Stimulated activated naive CD8-positive, alpha-beta T cell treated with anti-CD3 and anti-CD28 coated beads, Interleukin-15, Interleukin-2, amounts not matched to agents 100 ng/mL and 50 ng/mL, for 24 hours (primary cell): ENCODE data around the gene ELP1.
"Not testable (repeated sequence)": the region's sequence is repeated elsewhere in the genome, so short reads cannot be mapped to it uniquely, and the experiment has no call there.

Experiments
- H3K27ac Mint-ChIP-seq: one replicate; pipeline ENCODE4 v1.8.0; 2021; ENCODE audit warnings: mild to moderate bottlenecking, mixed read lengths
- H3K27me3 Mint-ChIP-seq: one replicate; pipeline ENCODE4 v1.8.0; 2021; ENCODE audit warnings: mixed read lengths
- H3K36me3 Mint-ChIP-seq: one replicate; pipeline ENCODE4 v1.8.0; 2021; ENCODE audit warnings: low read depth, mixed read lengths
- H3K4me1 Mint-ChIP-seq: one replicate; pipeline ENCODE4 v1.8.0; 2021; ENCODE audit warnings: low read depth, mixed read lengths
- H3K4me3 Mint-ChIP-seq: one replicate; pipeline ENCODE4 v1.8.0; 2021; ENCODE audit warnings: mild to moderate bottlenecking, mixed read lengths
- H3K9me3 Mint-ChIP-seq: one replicate; pipeline ENCODE4 v1.8.0; 2021; ENCODE audit warnings: mixed read lengths

The ELP1 gene

DNA sequence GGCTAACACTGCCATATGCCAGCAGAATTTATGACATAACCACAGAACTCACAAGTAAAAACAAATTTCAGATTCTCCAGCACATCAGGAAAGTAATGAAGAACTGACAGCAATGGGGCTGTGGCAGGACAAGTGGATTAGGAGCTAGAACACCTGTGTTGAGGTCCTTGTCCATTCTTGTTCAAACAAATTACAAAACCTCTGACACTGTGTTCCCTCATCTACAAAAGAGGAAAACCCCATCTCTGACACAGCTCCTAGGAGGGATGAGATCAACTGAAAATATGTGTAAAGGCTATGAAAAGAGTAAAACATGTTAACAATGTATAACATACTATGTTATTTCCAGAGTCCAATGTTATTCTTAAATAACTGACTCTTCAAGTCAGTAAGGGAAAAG lies 23.5 kb downstream of the ELP1 start:
- peaks cover 9% of the 10 kb centered on the region for H3K4me1 Mint-ChIP-seq
- H3K27ac Mint-ChIP-seq = no peak overlapping the region
- no peak overlapping the region for H3K4me3 Mint-ChIP-seq
- H3K9me3 Mint-ChIP-seq = no peaks in the 10 kb centered on the region
- peaks cover 66% of the 10 kb centered on the region for H3K36me3 Mint-ChIP-seq
- no peaks in the 10 kb centered on the region for H3K27me3 Mint-ChIP-seq

DNA sequence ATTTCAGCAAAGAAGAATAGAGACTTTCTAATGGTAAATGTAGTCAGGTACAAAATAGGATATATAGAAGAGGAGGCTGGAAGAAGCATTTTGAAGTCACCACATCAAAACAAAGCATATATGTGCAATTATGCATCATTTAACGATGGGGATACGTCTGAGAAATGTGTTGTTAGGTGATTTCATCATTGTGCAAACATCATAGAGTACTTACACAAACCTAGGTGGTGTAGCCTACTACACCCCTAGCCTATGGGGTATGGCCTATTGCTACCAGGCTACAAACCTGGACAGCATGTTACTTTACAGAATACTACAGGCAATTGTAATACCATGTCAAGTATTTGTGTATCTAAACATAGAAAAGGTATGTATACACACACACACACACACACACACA lies 28.4 kb downstream of the ELP1 start:
- Mint-ChIP-seq H3K4me3 (no peak overlapping the region), H3K4me1 (no peaks in the 10 kb centered on the region), H3K36me3 (peaks cover 78% of the 10 kb centered on the region), H3K9me3 (no peaks in the 10 kb centered on the region), H3K27me3 (no peaks in the 10 kb centered on the region), H3K27ac (no peak overlapping the region)

DNA sequence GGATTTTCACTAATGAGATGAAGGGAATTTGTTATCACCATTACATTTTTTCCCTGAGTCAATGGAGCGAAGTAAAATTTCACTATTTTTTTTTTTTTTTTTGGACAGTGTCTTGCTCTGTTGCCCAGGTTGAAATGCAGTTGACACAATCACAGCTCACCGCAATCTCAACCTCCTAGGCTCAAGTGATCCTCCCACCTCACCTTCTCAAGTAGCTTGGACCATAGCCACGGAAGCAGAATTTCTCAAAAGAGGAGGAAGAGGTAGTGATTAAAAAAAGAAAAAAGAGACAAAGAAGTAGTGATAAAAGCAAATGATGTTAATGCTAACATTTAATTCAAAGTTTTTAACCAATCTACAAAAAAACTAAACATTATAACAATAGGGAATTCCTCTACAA lies 29.8 kb downstream of the ELP1 start:
- Mint-ChIP-seq H3K27me3 (no peaks in the 10 kb centered on the region), H3K27ac (no peak overlapping the region), H3K4me3 (no peak overlapping the region), H3K9me3 (no peaks in the 10 kb centered on the region), H3K4me1 (no peaks in the 10 kb centered on the region), H3K36me3 (peaks cover 82% of the 10 kb centered on the region)

DNA sequence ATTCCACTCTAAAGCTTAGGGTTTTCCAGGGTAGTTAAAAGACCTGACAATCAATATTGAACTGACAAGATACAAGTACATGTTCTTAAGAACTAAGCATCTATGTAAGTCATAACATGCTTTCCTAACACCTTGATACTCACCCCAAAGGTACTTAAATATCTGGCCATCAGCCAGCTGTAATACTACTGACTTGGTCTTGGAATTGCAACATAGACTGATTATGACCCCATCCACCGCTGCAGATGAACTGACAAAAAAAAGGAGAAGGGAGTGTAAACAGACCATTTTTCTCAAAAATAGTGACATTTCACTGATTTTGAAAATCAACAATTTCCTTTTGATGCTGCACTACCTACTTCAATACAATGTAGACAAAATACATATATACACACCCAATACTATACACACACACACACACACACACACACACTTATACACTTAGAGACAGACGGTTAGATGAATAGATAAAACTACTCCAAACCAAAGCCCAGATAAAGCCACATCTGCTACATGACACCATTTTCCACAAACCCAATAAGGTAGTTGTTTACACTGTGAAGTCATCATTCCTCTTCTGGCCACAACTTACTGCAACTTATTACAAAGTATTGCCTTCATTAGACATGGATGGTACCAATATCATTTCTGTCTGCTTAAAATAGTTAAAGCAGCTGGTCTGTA lies 30.4 kb downstream of the ELP1 start:
- Mint-ChIP-seq H3K4me1 (no peaks in the 10 kb centered on the region), H3K27ac (no peak overlapping the region), H3K9me3 (no peaks in the 10 kb centered on the region), H3K27me3 (no peaks in the 10 kb centered on the region), H3K4me3 (no peak overlapping the region), H3K36me3 (peaks cover 80% of the 10 kb centered on the region)

DNA sequence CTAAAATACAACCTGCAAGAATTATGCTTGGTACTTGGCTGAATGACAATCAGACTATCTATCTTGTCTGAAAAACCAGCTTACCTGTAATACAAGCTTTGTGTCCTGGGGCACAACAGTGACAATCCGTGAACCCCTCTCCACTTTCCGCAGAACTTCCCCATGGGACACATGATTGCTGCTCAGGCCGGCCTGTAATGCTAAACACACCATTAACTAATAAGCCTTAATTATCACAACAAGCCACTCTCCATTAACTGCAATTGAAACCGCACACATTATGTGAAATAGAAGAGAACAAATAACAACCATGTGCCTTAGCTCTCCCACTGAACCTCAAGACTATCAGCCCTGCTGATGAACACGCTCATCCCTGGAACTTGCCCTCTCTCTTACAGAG lies 33.7 kb downstream of the ELP1 start:
- Mint-ChIP-seq H3K4me3 (no peak overlapping the region), H3K27me3 (no peaks in the 10 kb centered on the region), H3K9me3 (no peaks in the 10 kb centered on the region), H3K4me1 (no peaks in the 10 kb centered on the region), H3K36me3 (peaks cover 86% of the 10 kb centered on the region), H3K27ac (no peak overlapping the region)

DNA sequence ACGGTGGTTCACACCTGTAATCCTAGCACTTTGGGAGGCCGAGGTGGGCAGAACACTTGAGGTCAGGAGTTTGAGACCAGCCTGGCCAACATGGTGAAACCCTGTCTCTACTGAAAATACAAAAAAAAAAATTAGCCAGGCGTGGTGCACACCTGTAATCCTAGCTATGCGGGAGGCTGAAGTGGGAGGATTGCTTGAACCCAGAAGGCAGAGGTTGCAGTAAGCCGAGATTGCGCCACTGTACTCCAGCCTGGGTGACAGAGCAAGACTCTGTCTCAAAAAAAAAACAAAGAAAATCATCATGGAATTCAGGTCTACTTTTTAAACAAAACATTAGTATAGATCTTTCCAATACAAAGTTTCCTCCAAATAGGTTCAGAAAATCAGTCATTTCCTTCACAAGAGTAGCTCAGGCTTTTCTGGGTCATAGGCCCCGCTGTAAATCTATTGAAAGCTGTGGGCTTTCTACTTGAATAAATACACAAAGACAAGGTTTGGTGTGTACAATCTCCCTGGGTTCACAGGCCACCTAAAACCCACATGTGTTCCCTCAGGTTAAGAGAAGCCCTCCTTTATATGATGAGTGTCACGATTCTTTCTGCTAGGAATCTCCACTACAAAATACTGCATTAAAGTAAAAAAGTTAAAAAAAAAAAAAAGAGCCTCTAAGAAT lies 34.8 kb downstream of the ELP1 start:
- not testable (repeated sequence) for H3K27ac Mint-ChIP-seq, H3K9me3 Mint-ChIP-seq, H3K4me3 Mint-ChIP-seq, H3K4me1 Mint-ChIP-seq, H3K27me3 Mint-ChIP-seq
- peaks cover 89% of the 10 kb centered on the region for H3K36me3 Mint-ChIP-seq

DNA sequence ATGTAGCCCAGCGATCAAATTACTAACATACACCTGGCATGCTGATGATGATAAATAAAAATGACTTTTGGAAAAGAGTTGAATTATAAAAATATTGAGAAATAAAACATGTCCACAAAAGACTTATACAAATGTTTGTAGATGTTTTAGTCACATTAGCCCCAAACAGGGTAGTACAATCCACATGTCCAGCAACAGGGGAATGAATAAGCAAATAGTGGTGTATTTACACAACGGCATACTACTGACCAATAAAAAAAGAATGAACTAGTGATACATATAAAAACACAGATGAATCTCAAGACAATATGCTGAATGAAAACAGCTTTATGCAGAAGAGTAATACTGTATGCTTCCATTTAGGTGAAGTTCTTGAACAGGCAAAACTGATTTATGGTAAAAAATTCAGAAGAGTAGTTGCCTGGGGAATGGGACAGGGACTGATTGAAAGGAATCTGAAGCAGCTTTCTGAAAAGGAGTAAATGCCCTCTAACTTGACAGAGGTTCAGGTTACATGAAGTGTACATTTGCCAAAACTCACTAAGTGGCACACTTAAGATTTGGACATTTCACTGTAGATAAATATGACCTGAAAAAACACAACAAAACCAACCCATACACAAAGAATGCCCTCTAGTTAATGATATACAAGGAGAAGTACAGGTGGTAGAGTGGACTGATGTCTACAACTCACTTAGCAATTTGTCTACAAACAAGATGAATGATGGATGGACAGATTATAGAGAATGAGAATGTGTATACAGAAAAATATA lies 36.4 kb downstream of the ELP1 start:
- H3K4me1 Mint-ChIP-seq = no peaks in the 10 kb centered on the region
- H3K27ac Mint-ChIP-seq = no peak overlapping the region
- no peaks in the 10 kb centered on the region for H3K27me3 Mint-ChIP-seq
- H3K4me3 Mint-ChIP-seq = no peak overlapping the region
- no peaks in the 10 kb centered on the region for H3K9me3 Mint-ChIP-seq
- peaks cover 87% of the 10 kb centered on the region for H3K36me3 Mint-ChIP-seq

DNA sequence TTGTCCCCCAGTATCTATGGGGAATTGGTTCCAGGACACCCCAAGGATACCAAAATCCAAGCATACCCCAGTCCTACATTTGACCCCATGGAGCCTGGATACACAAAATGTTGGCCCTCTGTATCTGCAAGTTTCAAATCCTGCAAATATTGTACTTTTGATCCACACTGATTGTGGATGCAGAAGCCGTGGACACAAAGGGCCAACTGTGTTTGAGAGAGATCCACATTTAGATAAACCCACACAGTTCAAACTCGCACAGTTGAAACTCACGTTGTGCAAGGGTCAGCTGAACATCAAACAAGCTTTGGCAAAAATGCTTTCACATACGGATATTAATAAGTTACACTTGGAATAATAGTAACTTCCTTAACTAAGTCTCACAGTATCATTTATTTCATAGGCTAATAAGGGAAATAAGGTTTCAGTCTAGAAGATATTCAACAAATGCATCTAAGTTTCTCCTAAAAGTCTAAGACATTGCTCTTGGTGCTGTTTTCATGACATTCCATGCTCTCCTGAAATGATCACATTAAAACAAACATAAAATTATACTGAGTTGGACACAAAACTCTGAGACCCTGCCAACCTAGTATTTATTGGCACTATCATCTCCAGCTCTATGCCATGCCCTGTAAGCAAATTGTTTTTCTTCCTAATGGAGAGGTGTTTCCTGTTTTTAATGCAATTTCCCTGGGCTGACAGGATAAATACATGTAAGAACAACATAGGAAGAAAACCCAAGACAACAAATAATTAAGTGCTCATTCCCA lies 39.5 kb downstream of the ELP1 start:
- Mint-ChIP-seq H3K27me3 (no peaks in the 10 kb centered on the region), H3K4me3 (no peak overlapping the region), H3K4me1 (peaks cover 4% of the 10 kb centered on the region), H3K9me3 (no peaks in the 10 kb centered on the region), H3K27ac (no peak overlapping the region), H3K36me3 (peaks cover 87% of the 10 kb centered on the region)

DNA sequence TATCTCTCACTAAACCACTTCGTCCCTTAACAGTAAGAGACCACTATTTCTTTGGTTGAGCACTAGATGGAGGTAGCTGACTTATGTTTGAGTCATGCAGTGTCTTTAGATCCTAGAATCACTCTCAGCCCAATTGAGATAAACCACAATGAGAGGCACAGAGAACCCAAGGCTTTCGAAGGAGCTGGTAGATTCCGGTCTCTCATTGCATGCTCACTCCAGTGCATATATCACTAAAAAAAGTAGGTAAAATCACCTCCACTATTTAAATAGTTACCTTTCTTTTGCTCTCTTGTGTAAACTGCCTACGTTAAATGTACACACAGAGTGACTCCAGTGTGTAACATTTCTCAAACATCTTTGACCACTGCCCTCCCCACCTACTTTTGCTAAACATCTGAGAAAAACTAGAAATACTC lies 44.3 kb downstream of the ELP1 start:
- H3K27ac Mint-ChIP-seq = no peak overlapping the region
- H3K4me1 Mint-ChIP-seq = peaks cover 23% of the 10 kb centered on the region
- H3K4me3 Mint-ChIP-seq = no peak overlapping the region
- H3K36me3 Mint-ChIP-seq = peaks cover 77% of the 10 kb centered on the region
- no peaks in the 10 kb centered on the region for H3K9me3 Mint-ChIP-seq
- H3K27me3 Mint-ChIP-seq = no peaks in the 10 kb centered on the region

DNA sequence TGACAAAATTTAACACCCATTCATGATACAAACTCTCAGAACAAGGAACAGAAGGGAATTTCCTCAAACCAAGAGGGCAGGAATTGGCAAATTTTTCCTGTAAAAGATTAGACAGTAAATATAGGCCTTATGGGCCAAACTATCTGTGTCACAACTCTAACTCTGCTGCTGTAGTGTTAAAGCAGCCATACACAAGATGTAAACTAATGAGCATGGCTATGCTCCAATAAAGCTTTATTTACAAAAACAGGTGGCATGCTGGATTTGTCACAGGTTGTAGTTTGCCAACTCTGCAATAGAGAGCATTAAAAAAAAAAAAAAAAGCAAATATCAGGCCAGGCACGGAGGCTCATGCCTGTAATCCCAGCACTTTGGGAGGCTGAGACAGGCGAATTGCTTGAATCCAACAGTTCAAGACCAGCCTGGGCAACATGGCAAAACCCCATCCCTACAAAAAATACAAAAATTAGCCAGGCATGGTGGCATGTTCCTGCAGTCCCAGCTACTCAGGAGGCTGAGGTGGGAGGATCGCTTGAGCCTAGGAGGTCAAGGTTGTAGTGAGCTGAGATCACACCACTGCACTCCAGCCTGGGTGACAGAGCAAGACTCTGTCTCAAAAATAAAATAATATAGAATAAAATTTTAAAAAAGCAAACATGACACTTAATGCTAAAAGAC lies 47.2 kb downstream of the ELP1 start:
- peak overlapping the region; percentile 92 for H3K27ac Mint-ChIP-seq

DNA sequence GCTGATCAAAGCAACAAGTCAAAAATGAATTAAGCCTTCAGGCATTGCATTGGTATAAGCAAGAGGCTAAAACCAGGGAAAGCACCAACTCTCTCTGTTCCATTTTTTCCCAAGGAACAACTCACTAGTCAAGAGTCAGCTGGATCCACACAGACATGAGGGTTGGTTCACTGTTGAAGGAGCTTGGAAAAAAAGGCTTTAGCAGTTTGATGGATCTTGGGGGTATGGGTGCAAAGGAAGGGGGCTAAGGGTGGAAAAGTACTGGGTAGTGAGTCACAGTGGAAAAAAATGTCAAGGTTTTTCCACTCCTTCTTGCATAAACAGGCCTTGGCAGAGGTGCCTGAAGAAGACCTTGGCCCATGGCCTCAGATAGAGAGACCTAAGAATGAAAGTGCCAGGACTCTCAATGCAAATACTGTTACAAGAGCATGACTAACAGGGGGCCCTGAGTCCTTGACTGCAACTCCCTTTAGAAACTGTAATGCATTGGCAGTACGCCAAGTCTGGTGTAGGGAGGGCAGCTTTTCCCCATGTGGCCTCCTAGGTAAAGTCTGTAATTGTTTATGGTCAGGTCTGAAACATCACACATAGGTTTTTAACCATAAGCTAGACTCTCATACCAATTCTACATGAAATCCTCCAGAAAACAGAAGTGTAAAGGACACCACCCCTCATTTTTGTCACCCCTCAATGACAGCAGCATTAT lies 48.1 kb downstream of the ELP1 start:
- Mint-ChIP-seq H3K27ac (peak overlapping the region; percentile 92), H3K9me3 (no peaks in the 10 kb centered on the region), H3K36me3 (peaks cover 68% of the 10 kb centered on the region), H3K27me3 (no peaks in the 10 kb centered on the region), H3K4me3 (peak overlapping the region; percentile 55), H3K4me1 (peaks cover 23% of the 10 kb centered on the region)

More for the DNA sequence above, 47.2 kb downstream of the ELP1 start:
- Mint-ChIP-seq H3K36me3 (peaks cover 70% of the 10 kb centered on the region), H3K4me3 (peak overlapping the region; percentile 50), H3K4me1 (peaks cover 23% of the 10 kb centered on the region)
- H3K9me3 Mint-ChIP-seq, H3K27me3 Mint-ChIP-seq: not testable (repeated sequence)

DNA sequence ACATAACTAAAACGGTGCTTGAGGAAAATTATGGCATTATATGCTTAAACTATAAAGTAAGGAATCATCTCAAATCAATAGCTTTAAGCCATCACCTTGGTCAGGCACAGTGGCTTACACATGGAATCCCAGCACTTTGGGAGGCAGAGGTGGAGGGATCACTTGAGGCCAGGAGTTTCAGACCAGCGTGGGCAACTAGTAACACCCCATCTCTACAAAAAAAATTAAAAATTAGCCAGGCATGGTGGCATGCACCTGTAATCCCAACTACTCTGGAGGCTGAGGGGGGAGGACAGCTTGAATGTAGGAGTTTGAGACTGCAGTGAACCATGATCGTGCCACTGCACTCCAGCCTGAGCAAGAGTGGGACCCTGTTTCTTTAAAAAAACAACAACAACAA lies 49.2 kb downstream of the ELP1 start:
- Mint-ChIP-seq H3K27ac (no peak overlapping the region), H3K36me3 (peaks cover 70% of the 10 kb centered on the region), H3K4me3 (no peak overlapping the region), H3K27me3 (no peaks in the 10 kb centered on the region), H3K4me1 (peaks cover 19% of the 10 kb centered on the region), H3K9me3 (no peaks in the 10 kb centered on the region)

DNA sequence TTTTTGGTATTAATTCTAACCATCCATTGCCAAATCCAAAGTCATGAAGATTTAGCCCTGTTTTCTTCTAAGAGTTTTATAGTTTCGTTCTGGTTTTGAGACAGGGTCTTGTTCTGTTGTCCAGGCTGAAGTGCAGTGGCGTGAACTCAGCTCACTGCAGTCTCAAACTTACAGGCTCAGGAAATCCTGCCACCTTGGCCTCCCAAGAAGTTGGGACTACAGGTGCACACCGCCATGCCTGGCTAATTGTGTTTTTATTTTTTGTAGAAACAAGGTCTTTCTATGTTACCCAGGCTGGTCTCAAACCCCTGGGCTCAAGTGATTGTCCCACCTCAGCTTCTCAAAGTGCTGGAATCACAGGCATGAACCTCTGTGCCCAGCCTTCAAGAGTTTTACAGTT lies 50.8 kb downstream of the ELP1 start:
- peaks cover 19% of the 10 kb centered on the region for H3K4me1 Mint-ChIP-seq
- no peaks in the 10 kb centered on the region for H3K9me3 Mint-ChIP-seq
- H3K4me3 Mint-ChIP-seq = no peak overlapping the region
- no peaks in the 10 kb centered on the region for H3K27me3 Mint-ChIP-seq
- H3K27ac Mint-ChIP-seq = no peak overlapping the region
- peaks cover 73% of the 10 kb centered on the region for H3K36me3 Mint-ChIP-seq
